HepG2 (cell line): Measurements from ENCODE around the gene KEL. TPM values are rescaled to one million over a fixed set of nuclear protein-coding genes. Genes with fewer than 3 reads are reported as not detected.
"Not testable (repeated sequence)": the region's sequence is repeated elsewhere in the genome, so short reads cannot be mapped to it uniquely, and the experiment has no call there.

Experiments
- ATAC-seq: fragments of 200-7000 bp; cut with Tn5 transposase; 3 replicates; pipeline ENCODE4 v1.9.1; 2020; ENCODE audit warnings: mild to moderate bottlenecking, moderate library complexity
- BruUV-seq: library from RNA; stranded (reverse); fragments of 400-500 nt; replicated peaks from 2 replicates; lab custom pipeline; 2021; lab: Mats Ljungman, UMichigan
- CTCF ChIA-PET: fragments of 300-600 bp; formaldehyde crosslinking; extraction: SDS; loops from one replicate; lab custom pipeline; 2021; ENCODE audit warnings: low total read pairs, inconsistent platforms, low intra/inter-chr PET ratio; lab: Yijun Ruan, JAX
- POLR2A ChIA-PET: fragments of 350-600 bp; sonication (Branson Sonifier 250); formaldehyde crosslinking; loops from one replicate; lab custom pipeline; 2020; ENCODE audit warnings: antibody characterized with exemption, inconsistent platforms; lab: Yijun Ruan, JAX
- DNase-seq: peaks from one replicate; pipeline ENCODE4 v3.0.0-alpha.2; 2015; ENCODE audit warnings: low spot score
- FAIRE-seq: peaks from 3 replicates; lab custom pipeline; 2011; peaks lifted over from hg19 to GRCh38; lab: Jason Lieb, UNC
- H2AFZ ChIP-seq: one replicate; pipeline ENCODE4 v1.6.1; 2011; ENCODE audit warnings: low read length, inconsistent platforms
- H3K27ac ChIP-seq: fragments of 300-600 bp; 3 replicates; pipeline ENCODE4 v1.8.0; 2011; ENCODE audit warnings: mixed run types, mild to moderate bottlenecking, mixed read lengths, low read length, inconsistent platforms; ENCODE audit not compliant: insufficient read depth; ENCODE audit errors: extremely low read length
- H3K27me3 ChIP-seq, 2 experiments: fragments of 200-600 bp in 1 of 2; 2 replicates in 1 of 2; 3 replicates in 1 of 2; pipeline versions ENCODE4 v1.6.0 to v1.8.0; 2011; ENCODE audit warnings: low read length in 2 of 2, mild to moderate bottlenecking in 2 of 2, moderate library complexity in 2 of 2, inconsistent platforms in 1 of 2; ENCODE audit not compliant: insufficient read depth in 2 of 2, control insufficient read depth in 1 of 2
- H3K36me3 ChIP-seq, 2 experiments: fragments of 200-600 bp in 1 of 2; replicated peaks in 1 of 2; 2 replicates in 1 of 2; 3 replicates in 1 of 2; pipeline versions ENCODE4 v1.5.1 to v1.8.0; 2011; ENCODE audit warnings: low read length in 2 of 2, inconsistent platforms in 1 of 2; ENCODE audit not compliant: insufficient read depth in 2 of 2, control insufficient read depth in 1 of 2
- H3K4me1 ChIP-seq: 2 replicates; pipeline ENCODE4 v1.5.1; 2012; ENCODE audit warnings: low read length, inconsistent platforms; ENCODE audit not compliant: insufficient read depth
- H3K4me2 ChIP-seq: 2 replicates; pipeline ENCODE4 v1.6.0; 2011; ENCODE audit warnings: low read depth, low read length, inconsistent platforms
- H3K4me3 ChIP-seq, 3 experiments: fragments of 200-600 bp in 1 of 3; sonication (generic), shearing (Covaris generic) in 1 of 3; replicated peaks in 1 of 3; 2 replicates each; pipeline ENCODE4 v1.5.1; 2011 to 2016; ENCODE audit warnings: low read length in 3 of 3, inconsistent platforms in 2 of 3, low read depth in 2 of 3, mild to moderate bottlenecking in 2 of 3, control low read depth in 1 of 3, mixed read lengths in 1 of 3; ENCODE audit not compliant: insufficient read depth in 1 of 3
- H3K79me2 ChIP-seq: one replicate; pipeline ENCODE4 v1.6.1; 2011; ENCODE audit warnings: low read length, inconsistent platforms; ENCODE audit not compliant: insufficient read depth
- H3K9ac ChIP-seq: 2 replicates; pipeline ENCODE4 v1.6.0; 2011; ENCODE audit warnings: mild to moderate bottlenecking, low read depth, low read length, inconsistent platforms; ENCODE audit not compliant: insufficient read depth
- H3K9me3 ChIP-seq: 2 replicates; pipeline ENCODE4 v1.5.1; 2012; ENCODE audit warnings: mild to moderate bottlenecking, low read length
- H4K20me1 ChIP-seq: 2 replicates; pipeline ENCODE4 v1.6.0; 2011; ENCODE audit warnings: inconsistent platforms, mild to moderate bottlenecking, low read length, moderate library complexity; ENCODE audit not compliant: insufficient read depth
- ASH2L ChIP-seq: fragments of 300-600, 200-600 bp; sonication (generic); IDR thresholded peaks from 2 replicates; pipeline ENCODE4 v1.7.0; 2017; ENCODE audit warnings: low read depth, mild to moderate bottlenecking, moderate library complexity, mixed read lengths, low read length; ENCODE audit not compliant: insufficient read length
- ATRX ChIP-seq: sonication (generic); formaldehyde crosslinking; IDR thresholded peaks from 2 replicates; pipeline ENCODE4 v1.4.0; 2020; ENCODE audit warnings: missing genetic modification reagents, borderline replicate concordance
- BRD4 ChIP-seq: sonication (generic); formaldehyde crosslinking; IDR thresholded peaks from 2 replicates; pipeline ENCODE4 v1.4.0; 2020; ENCODE audit warnings: missing genetic modification reagents
- GTF2F1 ChIP-seq: fragments of 150-350 bp; IDR thresholded peaks from 2 replicates; pipeline ENCODE4 v1.6.1; 2014; ENCODE audit warnings: low read length
- HES4 ChIP-seq: sonication (generic); formaldehyde crosslinking; IDR thresholded peaks from 2 replicates; pipeline ENCODE4 v1.9.0; 2021; ENCODE audit warnings: mild to moderate bottlenecking, missing genetic modification reagents, borderline replicate concordance
- KLF15 ChIP-seq: sonication (generic); formaldehyde crosslinking; IDR thresholded peaks from 2 replicates; pipeline ENCODE4 v1.8.1; 2023; ENCODE audit warnings: borderline replicate concordance, mild to moderate bottlenecking, inconsistent platforms, missing genetic modification reagents, mixed read lengths
- ZNF3 ChIP-seq: IDR thresholded peaks from 2 replicates; pipeline ENCODE4 v1.7.0; 2017; ENCODE audit warnings: inconsistent platforms
- whole genome bisulfite sequencing: methylation state at CpG from one replicate; pipeline ENCODE4 v1.1.6; 2017; ENCODE audit warnings: low lambda C conversion rate; 5-methylcytosine and 5-hydroxymethylcytosine counted together
- in situ Hi-C: cut with HindIII; loops from 2 replicates; pipeline ENCODE4 v1.10.0; 2017; ENCODE audit warnings: low pct_unique_long_range_greater_than_20kb; ENCODE audit not compliant: extremely low pct_ligation_motif_present
- intact Hi-C: fragments of 100-400 bp; cut with micrococcal nuclease; formaldehyde crosslinking; loops from one replicate; pipeline ENCODE4 v1.10.0; 2022; ENCODE audit not compliant: unreplicated experiment
- polyA plus RNA-seq, 8 experiments: library from polyadenylated mRNA; depleted of rRNA in 3 of 8; stranded (reverse) in 7 of 8; unstranded in 1 of 8; fragments of >200 nt; fragmentation: Illumina TruSeq in 4 of 8; extraction: Trizol in 4 of 8; gene quantifications; 2 replicates each; pipeline versions ENCODE4 v1.2.1 to v1.2.3, GENCODE V29; 2011 to 2016; ENCODE audit warnings: low read depth in 4 of 8, missing spikeins in 1 of 8, mixed read lengths in 1 of 8; ENCODE audit not compliant: insufficient read depth in 1 of 8
- total RNA-seq, 5 experiments: library from RNA; depleted of rRNA; stranded (reverse); fragments of >200 nt; fragmentation: Illumina TruSeq; extraction: Trizol; gene quantifications; 2 replicates each; pipeline ENCODE4 v1.2.3, GENCODE V29; 2016; ENCODE audit warnings: low read depth in 1 of 5
- TF ChIP-seq, protein P1 (sequence below): sonication (generic); formaldehyde crosslinking; IDR thresholded peaks from 2 replicates; pipeline ENCODE4 v1.4.0; 2020; ENCODE audit warnings: missing genetic modification reagents

Gene KEL
- total and polyA plus RNA-seq, 2 of the 13 experiments (the other 11 are each of a cell fraction or from before 2014, with no cell fraction given), result 0.03 TPM; not detected in 1

DNA sequence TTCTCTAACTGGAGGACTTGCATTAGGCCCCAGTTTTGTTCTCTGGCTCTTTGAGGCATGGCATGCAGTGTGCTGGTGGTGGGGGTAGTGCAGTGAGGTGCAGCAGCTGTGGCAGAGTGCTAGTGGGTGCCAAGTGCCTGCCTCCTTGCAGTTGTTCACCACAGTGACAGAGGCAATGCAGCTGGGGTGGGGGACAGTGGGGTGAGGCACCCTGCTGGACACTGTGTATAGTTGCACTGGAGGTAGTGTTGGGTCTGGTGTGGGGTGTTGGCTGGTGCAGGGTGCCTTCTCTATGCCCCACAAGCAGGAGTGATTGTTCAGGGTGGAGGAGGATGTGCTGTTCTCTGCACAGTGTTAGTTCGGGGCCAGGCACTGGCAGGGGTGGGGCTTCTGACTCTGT, 21.7 kb upstream of the KEL start:
- FAIRE-seq (no peak), DNase-seq (no peak), ATAC-seq (peak; percentile 68; the same call in 2 of the 3 replicates)
- Histone ChIP-seq H2AFZ (no peak overlapping the region), H4K20me1 (no peaks in the 10 kb centered on the region), H3K9me3 (no peaks in the 10 kb centered on the region), H3K27me3 (no peaks in the 10 kb centered on the region), H3K4me3 (no peak overlapping the region), H3K9ac (no peak overlapping the region), H3K27ac (no peak overlapping the region), H3K4me2 (no peak overlapping the region), H3K36me3 (no peaks in the 10 kb centered on the region), H3K79me2 (no peaks in the 10 kb centered on the region), H3K4me1 (no peaks in the 10 kb centered on the region)
- no TSS peak for BruUV-seq
- TF ChIP-seq, protein P1, sequence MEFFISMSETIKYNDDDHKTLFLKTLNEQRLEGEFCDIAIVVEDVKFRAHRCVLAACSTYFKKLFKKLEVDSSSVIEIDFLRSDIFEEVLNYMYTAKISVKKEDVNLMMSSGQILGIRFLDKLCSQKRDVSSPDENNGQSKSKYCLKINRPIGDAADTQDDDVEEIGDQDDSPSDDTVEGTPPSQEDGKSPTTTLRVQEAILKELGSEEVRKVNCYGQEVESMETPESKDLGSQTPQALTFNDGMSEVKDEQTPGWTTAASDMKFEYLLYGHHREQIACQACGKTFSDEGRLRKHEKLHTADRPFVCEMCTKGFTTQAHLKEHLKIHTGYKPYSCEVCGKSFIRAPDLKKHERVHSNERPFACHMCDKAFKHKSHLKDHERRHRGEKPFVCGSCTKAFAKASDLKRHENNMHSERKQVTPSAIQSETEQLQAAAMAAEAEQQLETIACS (CRISPR knock-in tag), result no peak
- TF ChIP-seq ZNF3 (CRISPR knock-in tag), result no peak
- no peak for TF ChIP-seq BRD4 (CRISPR knock-in tag)
- TF ChIP-seq ATRX (CRISPR knock-in tag), result no peak
- no peak for TF ChIP-seq GTF2F1
- TF ChIP-seq KLF15 (CRISPR knock-in tag), result no peak
- TF ChIP-seq ASH2L, result no peak
- no peak for TF ChIP-seq HES4 (CRISPR knock-in tag)
- intact Hi-C loops, result no loop called here
- ChIA-PET CTCF (no interaction called here), POLR2A (no interaction called here)
- WGBS, result no CpG with 5 or more reads among the region's 1 CpG
- in situ Hi-C loops, result no loop called here

DNA sequence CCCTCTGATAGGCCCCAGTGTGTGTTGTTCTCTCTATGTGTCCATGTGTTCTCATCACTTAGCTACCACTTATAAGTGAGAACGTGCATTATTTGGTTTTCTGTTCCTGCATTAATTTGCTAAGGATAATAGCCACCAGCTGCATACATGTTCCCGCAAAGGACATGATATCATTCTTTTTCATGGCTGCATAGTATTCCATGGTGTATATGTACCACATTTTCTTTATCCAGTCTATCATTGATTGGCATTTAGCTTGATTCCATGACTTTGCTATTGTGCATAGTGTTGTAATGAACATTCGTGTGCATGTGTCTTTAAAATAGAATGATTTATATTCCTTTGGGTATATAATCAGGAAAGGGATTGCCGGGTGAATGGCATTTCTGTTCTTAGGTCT, 16.2 kb upstream of the KEL start:
- ATAC-seq, FAIRE-seq: not testable (repeated sequence)

More for the DNA sequence above, 16.2 kb upstream of the KEL start:
- H3K27me3 ChIP-seq, H4K20me1 ChIP-seq, H3K9ac ChIP-seq, intact Hi-C loops, H3K27ac ChIP-seq, H3K79me2 ChIP-seq, POLR2A ChIA-PET, BruUV-seq, H3K9me3 ChIP-seq, H3K4me1 ChIP-seq, H3K36me3 ChIP-seq, H3K4me3 ChIP-seq, H2AFZ ChIP-seq, H3K4me2 ChIP-seq, CTCF ChIA-PET, in situ Hi-C loops, DNase-seq: not testable (repeated sequence)
- WGBS, result 15% methylated on average over 4 of the region's 4 CpGs
